HEK293 (cell line): ENCODE data around the gene SMURF2.

Source experiments
- CTCF ChIA-PET: fragments of 350-600 bp; formaldehyde crosslinking; extraction: SDS; loops from one replicate; lab custom pipeline; 2021; ENCODE audit warnings: antibody characterized with exemption; lab: Yijun Ruan, JAX
- POLR2A ChIA-PET: fragments of 300-600 bp; formaldehyde crosslinking; extraction: SDS; loops from one replicate; lab custom pipeline; 2020; ENCODE audit warnings: antibody characterized with exemption, inconsistent platforms; lab: Yijun Ruan, JAX
- H3K27ac ChIP-seq: fragments of 200-500 bp; sonication (Bioruptor generic); 2 replicates; pipeline ENCODE4 v1.5.1; 2014; ENCODE audit warnings: low read depth, low read length, control low read depth, inconsistent platforms; ENCODE audit errors: extremely low read depth
- H3K36me3 ChIP-seq, 2 experiments: fragments of 200-500 bp in 1 of 2; sonication (Bioruptor generic) in 1 of 2; 1 replicate in 1 of 2; 2 replicates in 1 of 2; pipeline ENCODE4 v1.5.1; 2014 to 2017; ENCODE audit warnings: inconsistent platforms in 2 of 2, low read length in 2 of 2; ENCODE audit not compliant: control insufficient read depth in 2 of 2, insufficient read depth in 1 of 2
- H3K4me1 ChIP-seq: fragments of 200-500 bp; sonication (Bioruptor generic); 2 replicates; pipeline ENCODE4 v1.5.1; 2014; ENCODE audit warnings: mild to moderate bottlenecking, low read length, inconsistent platforms; ENCODE audit not compliant: control insufficient read depth, insufficient read depth
- H3K4me3 ChIP-seq: 2 replicates; pipeline ENCODE4 v1.5.1; 2011; ENCODE audit warnings: low read depth, mild to moderate bottlenecking, control low read depth, low read length, moderate library complexity
- H3K9me3 ChIP-seq: fragments of 200-500 bp; sonication (Bioruptor generic); 2 replicates; pipeline ENCODE4 v1.5.1; 2014; ENCODE audit warnings: low read depth, low read length, inconsistent platforms; ENCODE audit not compliant: control insufficient read depth, insufficient read depth
- KLF7 ChIP-seq: fragments of 450-650 bp; formaldehyde crosslinking; IDR thresholded peaks from 2 replicates; pipeline ENCODE4 v1.5.1; 2016; ENCODE audit warnings: missing biosample characterization, missing genetic modification characterization, borderline replicate concordance
- OVOL3 ChIP-seq: fragments of 450-650 bp; formaldehyde crosslinking; IDR thresholded peaks from 2 replicates; pipeline ENCODE4 v1.5.1; 2016; ENCODE audit warnings: missing biosample characterization, missing genetic modification characterization
- PBX3 ChIP-seq: sonication (generic); formaldehyde crosslinking; IDR thresholded peaks from 2 replicates; pipeline ENCODE4 v1.8.1; 2022; ENCODE audit warnings: mild to moderate bottlenecking, moderate library complexity, missing genetic modification reagents
- RBAK ChIP-seq: fragments of 450-650 bp; formaldehyde crosslinking; IDR thresholded peaks from 2 replicates; pipeline ENCODE4 v1.5.1; 2016; ENCODE audit warnings: missing biosample characterization, missing genetic modification characterization
- SCRT1 ChIP-seq: fragments of 450-650 bp; formaldehyde crosslinking; IDR thresholded peaks from 2 replicates; pipeline ENCODE4 v1.5.1; 2016; ENCODE audit warnings: missing biosample characterization, missing genetic modification characterization, borderline replicate concordance
- SCRT2 ChIP-seq: fragments of 450-650 bp; formaldehyde crosslinking; IDR thresholded peaks from 2 replicates; pipeline ENCODE4 v1.5.1; 2016; ENCODE audit warnings: missing biosample characterization, missing genetic modification characterization
- TRIM28 ChIP-seq: IDR thresholded peaks from 2 replicates; pipeline ENCODE4 v1.6.1; 2011; ENCODE audit warnings: low read length, control low read depth, borderline replicate concordance
- ZBTB17 ChIP-seq: fragments of 450-650 bp; formaldehyde crosslinking; IDR thresholded peaks from 2 replicates; pipeline ENCODE4 v1.5.1; 2016; ENCODE audit warnings: missing biosample characterization, missing genetic modification characterization
- ZBTB20 ChIP-seq: fragments of 450-650 bp; formaldehyde crosslinking; IDR thresholded peaks from 2 replicates; pipeline ENCODE4 v1.5.1; 2016; ENCODE audit warnings: missing biosample characterization, missing genetic modification characterization
- ZNF140 ChIP-seq: fragments of 450-650 bp; formaldehyde crosslinking; IDR thresholded peaks from 2 replicates; pipeline ENCODE4 v1.5.1; 2016; ENCODE audit warnings: missing biosample characterization, missing genetic modification characterization
- ZNF19 ChIP-seq: fragments of 450-650 bp; formaldehyde crosslinking; IDR thresholded peaks from 2 replicates; pipeline ENCODE4; 2016; ENCODE audit warnings: missing biosample characterization, missing genetic modification characterization, low read depth
- ZNF292 ChIP-seq: fragments of 450-650 bp; formaldehyde crosslinking; IDR thresholded peaks from 2 replicates; pipeline ENCODE4 v1.5.1; 2016; ENCODE audit warnings: low read depth, missing biosample characterization, missing genetic modification characterization, borderline replicate concordance
- ZNF341 ChIP-seq: fragments of 450-650 bp; formaldehyde crosslinking; IDR thresholded peaks from 2 replicates; pipeline ENCODE4; 2016; ENCODE audit warnings: low read depth, missing biosample characterization, missing genetic modification characterization
- ZNF366 ChIP-seq: fragments of 450-650 bp; formaldehyde crosslinking; conservative IDR thresholded peaks from 2 replicates; pipeline ENCODE4 v1.5.1; 2016; ENCODE audit warnings: missing biosample characterization, missing genetic modification characterization
- ZNF416 ChIP-seq: fragments of 450-650 bp; formaldehyde crosslinking; IDR thresholded peaks from 2 replicates; pipeline ENCODE4 v1.5.1; 2016; ENCODE audit warnings: missing biosample characterization, missing genetic modification characterization
- ZNF488 ChIP-seq: fragments of 450-650 bp; formaldehyde crosslinking; IDR thresholded peaks from 2 replicates; pipeline ENCODE4 v1.5.1; 2016; ENCODE audit warnings: missing biosample characterization, missing genetic modification characterization
- ZNF558 ChIP-seq: fragments of 450-650 bp; formaldehyde crosslinking; IDR thresholded peaks from 2 replicates; pipeline ENCODE4 v1.5.1; 2016; ENCODE audit warnings: missing biosample characterization, missing genetic modification characterization
- ZNF560 ChIP-seq: fragments of 450-650 bp; formaldehyde crosslinking; IDR thresholded peaks from 2 replicates; pipeline ENCODE4 v1.5.1; 2017; ENCODE audit warnings: missing biosample characterization, missing genetic modification characterization, borderline replicate concordance
- ZNF580 ChIP-seq: fragments of 450-650 bp; formaldehyde crosslinking; IDR thresholded peaks from 2 replicates; pipeline ENCODE4 v1.5.1; 2016; ENCODE audit warnings: missing biosample characterization, missing genetic modification characterization
- ZNF596 ChIP-seq: fragments of 450-650 bp; IDR thresholded peaks from 2 replicates; pipeline ENCODE4 v1.5.0; 2018; ENCODE audit warnings: missing biosample characterization, mild to moderate bottlenecking, missing genetic modification characterization, moderate library complexity
- ZNF600 ChIP-seq: fragments of 450-650 bp; formaldehyde crosslinking; IDR thresholded peaks from 2 replicates; pipeline ENCODE4 v1.5.1; 2016; ENCODE audit warnings: missing biosample characterization, missing genetic modification characterization
- ZNF623 ChIP-seq: fragments of 450-650 bp; formaldehyde crosslinking; IDR thresholded peaks from 2 replicates; pipeline ENCODE4 v1.5.1; 2016; ENCODE audit warnings: missing biosample characterization, missing genetic modification characterization
- ZNF660 ChIP-seq: fragments of 450-650 bp; IDR thresholded peaks from 2 replicates; pipeline ENCODE4 v1.5.1; 2018; ENCODE audit warnings: missing biosample characterization, mild to moderate bottlenecking, missing genetic modification characterization
- ZNF677 ChIP-seq: fragments of 450-650 bp; IDR thresholded peaks from 2 replicates; pipeline ENCODE4 v1.5.0; 2018; ENCODE audit warnings: missing biosample characterization, mild to moderate bottlenecking, missing genetic modification characterization, moderate library complexity

SMURF2 gene

GRCh38 chr17:64520359-64520758 lies 141.7 kb downstream of the SMURF2 start:
- Histone ChIP-seq H3K36me3 (peaks cover 79 to 100% of the 10 kb centered on the region in 2 experiments), H3K4me3 (no peak overlapping the region), H3K27ac (no peak overlapping the region), H3K9me3 (no peaks in the 10 kb centered on the region), H3K4me1 (no peaks in the 10 kb centered on the region)
- TF ChIP-seq ZNF140 (tag by site-specific recombination) (no peak), ZNF416 (tag by site-specific recombination) (no peak), ZNF677 (tag by site-specific recombination) (no peak), ZBTB20 (no peak), ZNF660 (tag by site-specific recombination) (no peak), SCRT2 (no peak), PBX3 (CRISPR knock-in tag) (no peak), ZNF623 (tag by site-specific recombination) (no peak), SCRT1 (no peak), ZNF292 (no peak), ZNF366 (tag by site-specific recombination) (no peak), ZBTB17 (tag by site-specific recombination) (no peak), ZNF19 (tag by site-specific recombination) (no peak), ZNF558 (tag by site-specific recombination) (no peak), ZNF560 (tag by site-specific recombination) (no peak), ZNF596 (tag by site-specific recombination) (no peak), KLF7 (tag by site-specific recombination) (no peak), ZNF580 (tag by site-specific recombination) (no peak), ZNF600 (tag by site-specific recombination) (no peak)
- POLR2A ChIA-PET, result interaction anchor here (0.6 kb wide), 2 partner anchors 60 to 183 kb away, joined by 3 to 4 read pairs; no protein-coding TSS in a partner anchor
- CTCF ChIA-PET, result interaction anchor here (0.6 to 1.1 kb wide), 2 partner anchors 21 to 125 kb away, joined by 3 read pairs; no protein-coding TSS in a partner anchor

- POLR2A ChIA-PET, result interaction anchor here (0.6 to 1.2 kb wide), 3 partner anchors 14 to 184 kb away, joined by 3 to 4 read pairs (median 3); no protein-coding TSS in a partner anchor
- no peaks in the 10 kb centered on the region for H3K9me3 ChIP-seq
- TF ChIP-seq ZNF341 (tag by site-specific recombination), result no peak
- TF ChIP-seq OVOL3 (tag by site-specific recombination), result no peak
- no peak for TF ChIP-seq ZNF488 (tag by site-specific recombination)
- TF ChIP-seq RBAK (tag by site-specific recombination), result no peak
- no peak for TF ChIP-seq TRIM28
- peaks cover 79 to 100% of the 10 kb centered on the region in 2 experiments for H3K36me3 ChIP-seq
- no peak overlapping the region for H3K27ac ChIP-seq
- H3K4me1 ChIP-seq, result no peaks in the 10 kb centered on the region
- CTCF ChIA-PET, result interaction anchor here (0.6 to 1.1 kb wide), 2 partner anchors 21 to 124 kb away, joined by 3 read pairs; no protein-coding TSS in a partner anchor
- no peak overlapping the region for H3K4me3 ChIP-seq
Observed at GRCh38 chr17:64519601-64520000, 142.5 kb downstream of the SMURF2 start.
